Neutrophil (primary cell): ENCODE data around the gene NAIF1.
"Not testable (repeated sequence)": the region's sequence is repeated elsewhere in the genome, so short reads cannot be mapped to it uniquely, and the experiment has no call there.

Source experiments
- H3K27ac ChIP-seq: fragments of 200-600 bp; sonication (generic); 2 replicates; pipeline ENCODE4 v1.5.1; 2016; ENCODE audit warnings: mild to moderate bottlenecking, moderate library complexity
- H3K27me3 ChIP-seq: fragments of 200-600 bp; sonication (generic); 2 replicates; pipeline ENCODE4 v1.6.0; 2016; ENCODE audit warnings: mild to moderate bottlenecking
- H3K36me3 ChIP-seq: fragments of 200-600 bp; sonication (generic); 2 replicates; pipeline ENCODE4 v1.5.1; 2017
- H3K4me1 ChIP-seq, 2 experiments: fragments of 200-600 bp in 1 of 2; sonication (generic) in 1 of 2; 1 replicate in 1 of 2; 2 replicates in 1 of 2; pipeline versions ENCODE4 v1.5.1 to v1.6.1; 2013 to 2016; ENCODE audit warnings: low read depth in 1 of 2, low read length in 1 of 2, mild to moderate bottlenecking in 1 of 2, moderate library complexity in 1 of 2; ENCODE audit not compliant: control insufficient read depth in 1 of 2, insufficient read depth in 1 of 2
- H3K4me3 ChIP-seq, 2 experiments: fragments of 200-600 bp in 1 of 2; sonication (generic) in 1 of 2; 1 replicate in 1 of 2; 2 replicates in 1 of 2; pipeline ENCODE4 v1.5.1; 2013 to 2016; ENCODE audit warnings: low read depth in 1 of 2, low read length in 1 of 2, mild to moderate bottlenecking in 1 of 2, moderate library complexity in 1 of 2
- H3K9me3 ChIP-seq: fragments of 200-600 bp; sonication (generic); 2 replicates; pipeline ENCODE4 v1.5.1; 2016
- TF ChIP-seq, protein P1 (sequence below): fragments of 200-600 bp; sonication (generic); IDR thresholded peaks from 2 replicates; pipeline ENCODE4 v1.5.1; 2016; ENCODE audit warnings: antibody characterized with exemption

Gene NAIF1

DNA sequence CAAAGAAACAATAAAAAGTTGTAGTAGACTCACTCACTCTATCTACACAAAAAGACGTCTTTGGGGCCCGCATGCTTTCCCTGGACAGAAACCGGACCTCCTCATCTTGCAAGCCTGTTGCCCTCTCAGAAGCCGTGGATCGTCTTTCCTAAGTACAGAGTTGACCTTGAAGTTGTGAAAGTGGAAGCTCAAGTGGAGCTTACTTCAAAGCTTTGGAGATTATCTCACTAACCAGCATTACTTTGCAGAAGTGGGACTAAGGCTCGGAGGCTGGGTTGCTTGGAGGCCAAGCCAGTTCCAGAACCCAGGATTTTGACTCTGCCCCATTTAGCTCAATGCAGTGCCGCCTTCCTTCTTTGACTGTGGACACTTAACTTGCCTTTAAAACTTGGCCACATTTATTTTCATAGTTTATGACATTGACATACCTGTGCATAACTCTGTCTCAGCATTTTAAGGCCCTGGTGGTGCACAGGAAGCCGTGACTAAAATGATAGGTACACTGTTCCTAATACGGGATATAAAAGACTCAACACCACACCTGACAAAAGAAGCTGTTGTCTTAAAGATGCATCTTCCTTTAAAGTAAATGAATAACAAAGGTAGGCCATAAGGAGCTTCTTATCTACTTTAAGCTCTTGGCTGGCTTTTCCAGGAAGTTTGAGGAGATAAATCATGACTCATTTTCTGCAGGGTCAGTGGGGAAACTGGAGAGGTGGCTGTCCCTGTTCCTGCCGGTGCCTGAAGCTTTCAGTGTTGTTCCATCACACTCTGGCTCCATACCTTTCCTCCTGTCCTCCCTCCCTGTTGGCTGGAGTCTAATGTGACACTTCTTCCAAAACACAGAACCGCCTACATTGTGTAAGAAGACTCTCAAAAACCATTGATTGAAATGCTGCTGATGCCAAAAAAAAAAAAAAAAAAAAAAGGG is 11.6 kb upstream of the NAIF1 start:
- Histone ChIP-seq H3K36me3 (no peaks in the 10 kb centered on the region), H3K4me1 (peaks cover 18 to 20% of the 10 kb centered on the region in 2 experiments), H3K4me3 (no peak overlapping the region), H3K27me3 (no peaks in the 10 kb centered on the region), H3K9me3 (no peaks in the 10 kb centered on the region), H3K27ac (peak overlapping the region; percentile 71)
- TF ChIP-seq, protein P1, sequence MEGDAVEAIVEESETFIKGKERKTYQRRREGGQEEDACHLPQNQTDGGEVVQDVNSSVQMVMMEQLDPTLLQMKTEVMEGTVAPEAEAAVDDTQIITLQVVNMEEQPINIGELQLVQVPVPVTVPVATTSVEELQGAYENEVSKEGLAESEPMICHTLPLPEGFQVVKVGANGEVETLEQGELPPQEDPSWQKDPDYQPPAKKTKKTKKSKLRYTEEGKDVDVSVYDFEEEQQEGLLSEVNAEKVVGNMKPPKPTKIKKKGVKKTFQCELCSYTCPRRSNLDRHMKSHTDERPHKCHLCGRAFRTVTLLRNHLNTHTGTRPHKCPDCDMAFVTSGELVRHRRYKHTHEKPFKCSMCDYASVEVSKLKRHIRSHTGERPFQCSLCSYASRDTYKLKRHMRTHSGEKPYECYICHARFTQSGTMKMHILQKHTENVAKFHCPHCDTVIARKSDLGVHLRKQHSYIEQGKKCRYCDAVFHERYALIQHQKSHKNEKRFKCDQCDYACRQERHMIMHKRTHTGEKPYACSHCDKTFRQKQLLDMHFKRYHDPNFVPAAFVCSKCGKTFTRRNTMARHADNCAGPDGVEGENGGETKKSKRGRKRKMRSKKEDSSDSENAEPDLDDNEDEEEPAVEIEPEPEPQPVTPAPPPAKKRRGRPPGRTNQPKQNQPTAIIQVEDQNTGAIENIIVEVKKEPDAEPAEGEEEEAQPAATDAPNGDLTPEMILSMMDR: no peak

DNA sequence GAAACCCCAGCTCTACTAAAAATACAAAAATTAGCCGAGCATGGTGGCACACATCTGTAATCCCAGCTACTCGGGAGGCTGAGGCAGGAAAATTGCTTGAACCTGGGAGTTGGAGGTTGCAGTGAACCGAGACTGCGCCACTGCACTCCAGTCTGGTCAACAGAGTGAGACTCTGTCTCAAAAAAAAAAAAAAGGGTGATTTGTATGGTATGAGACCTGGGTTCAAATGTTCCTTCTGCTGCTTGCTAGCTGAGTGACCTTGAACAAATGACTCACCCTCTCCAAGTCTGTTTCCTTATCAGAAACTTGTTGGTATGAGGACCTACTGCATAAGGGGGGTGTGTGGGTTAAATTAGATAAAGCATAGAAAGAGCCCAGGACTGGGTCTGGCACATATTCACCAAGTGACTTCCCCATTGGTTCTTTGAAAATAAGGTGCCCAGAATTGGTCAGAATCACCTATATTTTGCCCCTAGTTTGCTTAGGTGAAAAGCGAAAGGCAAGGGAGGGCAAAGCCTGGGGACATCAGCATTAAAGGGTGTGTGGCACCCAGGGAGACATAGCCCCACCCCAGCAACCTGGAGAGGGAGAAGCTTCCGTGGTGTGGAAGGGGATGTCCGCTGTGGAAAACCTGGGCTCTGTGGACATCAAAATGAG is 10.9 kb upstream of the NAIF1 start:
- no peaks in the 10 kb centered on the region for H3K36me3 ChIP-seq
- no peak overlapping the region for H3K4me3 ChIP-seq
- peak overlapping the region; percentile 71 for H3K27ac ChIP-seq
- H3K27me3 ChIP-seq: no peaks in the 10 kb centered on the region
- H3K9me3 ChIP-seq: no peaks in the 10 kb centered on the region
- TF ChIP-seq, protein P1: no peak
- H3K4me1 ChIP-seq: peaks cover 26 to 28% of the 10 kb centered on the region in 2 experiments

DNA sequence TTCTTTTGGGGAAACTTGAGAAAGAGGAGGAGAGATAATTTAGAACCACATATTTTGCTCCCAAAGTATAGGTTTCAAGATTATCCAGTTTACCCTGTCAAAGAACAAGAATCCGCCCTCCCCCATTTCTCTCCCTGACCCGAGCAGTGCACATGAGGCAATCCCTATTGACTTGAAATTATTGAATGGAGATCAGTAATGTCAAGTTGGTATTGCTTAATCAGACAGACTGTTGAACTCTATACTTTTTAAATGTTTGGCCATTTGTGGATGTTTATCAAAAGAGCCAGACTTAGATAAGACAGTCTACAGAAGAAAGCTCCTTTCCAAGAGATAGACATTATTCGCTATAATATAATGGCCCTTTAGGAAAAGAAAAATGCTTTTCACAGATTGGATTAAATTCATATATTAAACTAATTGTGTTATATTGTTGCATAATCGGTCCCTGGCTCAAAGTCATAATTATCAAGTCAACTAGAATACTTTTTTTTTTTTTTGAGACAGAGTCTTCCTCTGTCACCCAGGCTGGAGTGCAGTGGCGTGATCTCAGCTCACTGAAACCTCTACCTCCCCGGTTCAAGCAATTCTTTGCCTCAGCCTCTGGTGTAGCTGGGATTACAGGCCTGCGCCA is 6.2 kb upstream of the NAIF1 start:
- Histone ChIP-seq H3K9me3 (no peaks in the 10 kb centered on the region), H3K4me1 (peaks cover 58 to 61% of the 10 kb centered on the region in 2 experiments), H3K27ac (peak overlapping the region; percentile 74), H3K4me3 (no peak overlapping the region), H3K27me3 (no peaks in the 10 kb centered on the region), H3K36me3 (no peaks in the 10 kb centered on the region)
- TF ChIP-seq, protein P1: no peak

DNA sequence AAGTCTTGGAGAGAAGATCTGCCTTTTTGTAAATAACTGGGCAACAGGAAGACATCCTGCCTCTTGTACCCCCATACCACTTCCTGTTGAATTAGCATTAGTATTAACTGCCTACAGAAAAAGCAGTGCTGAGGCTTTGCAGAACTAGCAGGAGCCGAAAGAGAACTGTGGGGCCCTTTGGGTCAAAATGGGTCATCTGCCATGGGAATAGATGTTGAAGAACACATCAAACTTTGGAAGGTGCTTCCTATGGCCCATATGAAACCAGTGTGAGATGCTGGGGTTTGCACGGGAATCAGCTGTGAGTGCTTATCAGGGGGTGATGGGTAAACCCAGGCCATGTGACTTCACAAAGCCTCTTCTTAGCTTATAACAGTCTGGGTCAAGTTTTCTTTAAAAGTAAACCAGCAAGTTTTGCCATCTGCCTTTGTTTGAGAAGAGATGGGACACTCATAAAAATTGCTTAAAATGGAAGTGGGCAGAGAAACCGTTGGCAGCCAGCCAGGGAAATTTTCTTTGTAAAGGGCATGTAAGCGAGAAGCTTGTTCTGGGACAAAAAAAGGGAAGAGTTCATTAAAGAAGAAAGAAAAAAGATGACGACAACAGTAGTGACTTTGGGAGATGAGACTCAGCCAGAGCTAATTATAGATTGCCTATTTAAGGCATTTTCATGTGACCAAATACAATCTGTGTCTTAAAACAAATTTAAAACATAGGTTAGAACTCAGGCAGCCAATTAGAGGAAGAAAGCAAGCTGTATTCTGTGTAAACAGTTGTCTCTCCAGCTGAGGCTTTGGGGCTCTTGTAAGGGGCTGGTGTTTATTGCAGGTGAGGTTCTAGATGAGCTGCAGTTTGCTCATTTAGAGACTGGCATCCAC is 5.3 kb upstream of the NAIF1 start:
- no peaks in the 10 kb centered on the region for H3K9me3 ChIP-seq
- H3K27me3 ChIP-seq: no peaks in the 10 kb centered on the region
- peak overlapping the region; percentile 74 for H3K27ac ChIP-seq
- H3K4me3 ChIP-seq: peak overlapping the region; percentile 1
- peaks cover 54 to 61% of the 10 kb centered on the region in 2 experiments for H3K4me1 ChIP-seq
- no peaks in the 10 kb centered on the region for H3K36me3 ChIP-seq
- TF ChIP-seq, protein P1: no peak

DNA sequence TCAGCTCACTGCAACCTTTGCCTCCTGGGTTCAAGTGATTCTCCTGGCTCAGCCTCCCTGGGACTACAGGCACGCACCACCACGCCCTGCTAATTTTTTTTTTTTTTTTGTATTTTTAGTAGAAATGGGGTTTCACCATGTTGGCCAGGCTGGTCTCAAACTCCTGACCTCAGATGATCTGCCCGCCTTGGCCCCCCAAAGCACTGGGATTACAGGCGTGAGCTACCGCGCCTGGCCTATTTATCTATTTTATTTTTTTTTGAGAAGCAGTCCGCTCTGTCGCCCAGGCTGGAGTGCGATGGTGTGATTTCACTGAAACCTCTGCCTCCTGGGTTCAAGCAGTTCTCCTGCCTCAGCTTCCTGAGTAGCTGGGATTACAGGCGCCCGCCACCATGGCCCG is 4.4 kb upstream of the NAIF1 start:
- not testable (repeated sequence) for H3K9me3 ChIP-seq, H3K36me3 ChIP-seq, H3K27me3 ChIP-seq
- Histone ChIP-seq H3K27ac (peak overlapping the region; percentile 74), H3K4me3 (peak overlapping the region in 1 of 2 experiments; percentile 1), H3K4me1 (peaks cover 60 to 66% of the 10 kb centered on the region in 2 experiments)
